NOMO-1 (cell line): ENCODE measurements around the gene PRKCQ.

Experiments
- DNase-seq, 2 experiments: peaks; one replicate each; lab custom pipeline; 2025; ENCODE audit not compliant: unreplicated experiment in 2 of 2; lab: John Stamatoyannopoulos, UW

PRKCQ gene

DNA sequence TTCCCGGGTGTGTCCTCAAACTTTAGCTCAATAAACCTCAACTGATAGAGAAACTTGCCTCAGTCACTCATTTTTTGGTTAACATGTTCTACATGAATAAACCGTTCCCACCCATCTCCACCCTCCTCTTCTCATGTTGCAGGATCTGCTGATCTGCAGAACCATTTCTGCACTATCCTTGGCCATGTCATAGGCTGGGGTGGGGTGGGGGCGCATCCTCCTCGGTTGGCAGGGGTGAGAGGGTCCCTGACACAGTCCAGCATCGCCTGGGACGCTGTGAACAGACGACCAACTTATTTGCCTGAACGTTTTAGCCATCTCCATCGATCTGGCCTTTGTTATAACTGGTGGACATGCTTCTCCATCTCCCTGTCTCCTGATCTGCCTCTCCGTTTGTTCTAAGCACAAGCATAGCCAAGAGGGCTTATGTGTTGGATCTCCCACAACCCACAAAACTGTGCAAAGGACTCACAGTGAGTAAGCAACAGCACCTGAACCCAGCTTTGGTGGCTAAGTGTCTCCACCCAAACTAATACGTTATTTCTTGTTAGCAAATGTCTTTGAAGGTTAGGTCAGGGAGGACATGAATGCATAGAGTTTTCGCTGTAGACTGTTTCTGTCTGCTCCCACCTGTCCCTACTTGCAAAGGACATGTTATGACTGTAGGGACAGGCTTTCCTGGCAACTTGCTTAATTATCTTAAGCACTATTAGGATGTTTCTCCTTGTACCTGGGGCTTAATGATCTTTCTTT, 51.7 kb downstream of the PRKCQ start:
- no peak for DNase-seq

DNA sequence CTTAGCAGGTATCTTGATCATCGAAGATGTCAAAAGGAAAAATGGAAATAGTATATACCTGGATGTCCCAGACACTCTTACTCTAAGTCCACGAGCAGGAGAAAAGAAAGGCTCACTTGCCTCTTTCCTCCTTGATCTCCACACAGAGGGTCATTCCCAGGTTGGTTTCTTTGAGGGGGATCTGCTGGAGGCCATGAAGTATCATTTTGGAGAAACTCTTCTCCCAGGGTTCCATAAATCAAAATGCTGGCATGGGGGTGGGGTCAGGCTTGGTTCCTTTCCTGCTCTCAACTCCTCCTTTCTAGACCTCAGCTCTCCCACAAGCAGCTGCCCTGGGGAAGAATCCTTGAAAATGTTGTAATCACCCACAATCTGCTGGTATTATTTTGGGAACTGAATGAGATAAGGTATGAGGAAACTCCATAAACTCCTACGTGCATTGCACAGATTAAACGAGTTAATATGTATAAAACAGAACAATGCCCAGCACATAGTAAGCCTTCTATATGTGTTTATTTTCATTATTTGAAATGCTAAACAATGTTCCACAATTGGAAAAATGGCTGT, 54.4 kb downstream of the PRKCQ start:
- no peak for DNase-seq

DNA sequence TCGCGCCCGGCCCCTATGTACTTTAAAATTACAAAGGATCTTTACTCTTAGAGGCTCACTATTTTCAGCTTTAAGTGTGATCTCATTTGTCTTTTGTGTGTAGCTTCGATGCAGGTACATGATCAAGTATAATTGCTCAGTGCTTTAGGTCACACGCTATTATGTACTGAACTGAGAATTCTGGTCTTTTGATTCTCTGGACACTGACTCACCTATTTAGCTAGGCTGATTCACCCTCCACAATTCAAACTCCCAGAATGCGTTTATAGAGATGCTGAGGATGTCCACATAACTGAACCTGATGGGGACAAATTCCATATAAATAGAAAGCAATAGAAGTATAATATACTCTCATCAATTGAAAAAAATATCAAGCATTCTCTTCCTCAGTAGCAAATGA, 57.8 kb downstream of the PRKCQ start:
- no peak for DNase-seq

DNA sequence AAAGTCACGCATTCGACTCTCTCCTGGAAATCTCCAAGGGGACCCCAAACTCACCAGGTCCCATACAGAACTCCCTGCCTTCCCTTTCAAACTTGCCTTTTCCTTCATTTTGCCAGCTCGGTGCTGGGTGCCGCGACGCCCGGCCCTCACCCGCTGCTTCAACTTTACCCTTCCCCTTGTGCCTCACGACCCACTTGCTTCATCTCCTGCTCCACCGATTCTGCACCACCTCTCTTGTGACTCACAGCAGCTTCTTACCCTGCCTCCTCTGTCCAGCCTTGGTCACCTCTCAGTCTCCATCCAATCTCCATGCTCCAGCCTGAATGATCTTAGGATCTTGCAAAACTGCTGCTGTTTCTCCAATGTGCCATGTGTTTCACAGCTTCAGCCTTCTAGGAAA, 59.9 kb downstream of the PRKCQ start:
- no peak for DNase-seq

DNA sequence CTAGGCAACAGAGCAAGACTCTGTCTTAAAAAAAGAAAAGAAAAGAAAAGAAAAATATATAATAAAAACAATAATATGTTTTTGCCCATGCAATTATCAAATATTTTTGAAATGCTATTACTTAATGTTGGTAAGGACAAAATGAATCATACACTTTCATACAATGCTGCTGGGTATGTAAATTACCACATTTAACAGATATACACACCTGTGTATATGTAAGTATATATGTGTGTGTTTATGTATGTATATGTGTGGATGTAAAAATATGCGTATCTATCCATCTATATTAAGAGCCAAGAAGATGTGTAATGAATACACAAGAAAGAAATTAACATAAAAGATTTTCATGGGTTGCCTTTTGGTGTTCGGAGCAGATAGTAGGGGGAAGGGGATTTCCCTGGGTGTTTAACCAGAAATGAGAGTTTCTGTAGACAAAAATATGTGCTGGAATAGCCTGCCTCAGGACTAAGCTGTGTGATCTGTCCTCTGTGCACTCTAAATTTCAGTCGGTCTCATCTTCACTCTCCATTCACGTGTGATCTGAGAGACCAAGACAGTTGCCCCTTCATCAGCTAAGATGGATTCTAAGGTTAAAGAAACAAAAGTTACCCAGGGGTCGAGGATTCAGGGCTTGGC, 61.2 kb downstream of the PRKCQ start:
- DNase-seq = no peak

DNA sequence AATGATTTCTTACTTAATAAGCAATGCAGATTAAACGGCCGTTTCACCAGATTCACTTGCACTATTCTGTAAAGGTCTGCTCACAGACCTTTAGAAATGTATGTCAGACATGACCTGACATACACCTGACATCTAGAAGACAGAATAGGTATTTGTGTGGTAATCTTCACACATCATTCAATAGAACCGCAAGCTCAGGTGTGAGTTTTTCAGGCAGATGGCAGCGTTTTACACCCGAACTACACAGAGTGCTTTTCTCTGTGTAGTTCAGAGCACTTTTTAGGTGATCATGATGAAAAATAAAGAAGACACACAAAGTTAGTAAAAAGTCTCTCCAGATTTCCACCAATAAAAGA, 63.2 kb downstream of the PRKCQ start:
- no peak for DNase-seq

DNA sequence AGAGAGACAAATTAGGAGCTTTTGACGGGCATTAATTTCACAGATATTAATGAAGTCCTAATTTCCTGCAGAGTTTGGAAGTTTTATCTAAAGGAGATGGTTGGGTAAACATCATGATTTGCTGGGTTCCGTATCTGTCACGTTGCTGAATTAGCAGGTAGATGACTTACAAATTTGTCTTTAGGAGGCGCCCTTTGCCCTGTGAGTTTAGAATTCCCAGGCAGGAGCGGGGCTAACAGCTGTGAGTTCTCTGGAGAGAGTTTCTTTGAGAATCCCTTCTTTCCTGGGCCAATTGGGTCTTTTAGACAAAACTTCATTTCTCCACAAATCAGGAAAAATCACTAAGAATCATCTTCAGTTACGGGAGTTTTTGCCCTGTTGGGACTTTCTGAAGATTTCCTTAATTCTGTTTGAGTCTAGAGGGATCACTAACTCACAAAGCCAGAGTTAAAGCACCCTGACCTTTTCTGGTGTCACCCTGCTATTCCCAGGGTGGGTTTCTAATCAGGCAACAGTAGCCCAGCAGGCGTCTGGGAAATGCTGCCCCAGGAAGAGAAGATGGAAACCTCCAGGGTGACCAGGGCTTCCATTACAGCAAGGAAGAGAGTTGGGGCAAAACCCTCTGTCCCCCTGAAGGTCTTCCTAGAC, 63.7 kb downstream of the PRKCQ start:
- no peak for DNase-seq

DNA sequence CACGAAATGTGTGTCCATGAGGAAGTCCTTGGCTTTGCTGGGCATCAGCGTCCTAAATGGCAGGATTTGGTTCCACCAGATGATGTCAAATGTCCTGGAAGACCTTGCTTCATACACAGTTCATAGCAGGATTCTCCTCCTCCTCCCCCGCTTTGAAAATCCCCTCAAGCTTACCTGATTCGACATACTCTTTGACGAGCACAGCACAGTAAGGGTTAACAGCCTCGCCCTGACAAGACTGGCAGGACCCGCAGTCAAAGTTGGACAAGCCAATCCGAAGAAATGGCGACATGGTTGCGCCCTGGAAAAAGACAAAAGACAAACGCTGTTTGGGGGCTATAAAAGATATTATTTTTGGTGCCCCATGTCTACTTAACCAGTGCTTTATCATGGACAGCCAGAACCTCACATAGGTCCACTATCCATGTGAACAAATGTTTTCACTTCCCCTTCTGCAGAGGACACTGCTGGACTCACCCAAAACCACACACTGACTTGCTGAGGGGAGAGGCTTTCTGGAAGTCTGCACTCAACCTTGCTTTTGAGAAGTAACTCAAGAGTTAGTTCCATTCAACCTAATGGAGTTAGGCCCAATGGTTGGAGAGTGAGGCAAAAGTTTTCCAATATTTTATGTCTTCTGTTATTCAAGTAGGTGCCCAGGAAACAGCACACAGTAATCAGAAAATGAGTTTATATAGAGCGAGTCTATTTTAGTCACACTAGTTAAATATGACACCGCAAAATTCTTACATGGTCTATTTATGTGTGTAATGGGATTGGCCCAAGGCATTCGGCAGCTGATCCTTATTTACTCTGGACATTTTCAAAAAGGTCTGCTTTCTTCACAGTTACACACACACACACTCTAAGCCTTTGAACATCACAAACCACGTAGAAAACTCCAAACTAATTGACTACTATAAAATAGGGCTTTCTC, 65.0 kb downstream of the PRKCQ start:
- DNase-seq = peak; percentile 2 to 22

DNA sequence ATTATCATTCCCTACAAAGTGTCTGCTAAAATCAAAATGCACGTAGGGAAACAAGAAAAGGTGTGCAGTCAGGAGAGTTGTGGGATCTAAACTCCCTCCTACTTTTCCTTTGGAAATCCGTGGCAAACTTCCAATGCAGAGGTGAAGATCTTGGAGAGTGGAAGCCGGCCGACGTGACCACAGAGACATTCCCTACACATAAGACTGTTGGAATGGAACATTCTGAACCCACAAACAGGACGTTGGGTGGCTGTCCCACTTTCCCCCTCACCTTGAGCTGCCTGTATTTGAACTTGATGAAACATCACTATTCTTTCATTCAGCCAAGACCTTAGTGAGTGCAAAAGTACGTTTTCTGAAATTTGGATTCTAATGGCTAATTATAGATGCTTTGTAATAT, 65.9 kb downstream of the PRKCQ start:
- no peak for DNase-seq

DNA sequence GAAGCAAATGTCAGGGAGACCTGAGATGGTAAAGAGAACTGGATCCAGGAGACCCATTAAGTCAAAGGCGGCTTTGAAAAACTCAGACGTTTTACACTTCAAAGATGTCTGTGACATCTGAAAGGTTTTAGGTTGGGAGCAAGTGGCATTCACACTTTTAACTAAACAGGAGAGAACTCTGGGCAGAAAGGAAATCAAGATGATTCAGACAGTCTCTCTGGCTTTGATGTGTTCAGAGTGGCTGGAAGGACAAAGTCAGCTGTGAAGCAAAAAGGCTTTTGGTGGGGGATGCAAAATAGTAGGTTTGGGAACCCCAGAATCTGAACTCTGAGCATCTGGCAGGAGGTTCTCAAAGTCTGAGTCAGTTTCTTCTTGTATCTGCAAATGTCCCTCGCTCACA, 66.6 kb downstream of the PRKCQ start:
- no peak for DNase-seq

DNA sequence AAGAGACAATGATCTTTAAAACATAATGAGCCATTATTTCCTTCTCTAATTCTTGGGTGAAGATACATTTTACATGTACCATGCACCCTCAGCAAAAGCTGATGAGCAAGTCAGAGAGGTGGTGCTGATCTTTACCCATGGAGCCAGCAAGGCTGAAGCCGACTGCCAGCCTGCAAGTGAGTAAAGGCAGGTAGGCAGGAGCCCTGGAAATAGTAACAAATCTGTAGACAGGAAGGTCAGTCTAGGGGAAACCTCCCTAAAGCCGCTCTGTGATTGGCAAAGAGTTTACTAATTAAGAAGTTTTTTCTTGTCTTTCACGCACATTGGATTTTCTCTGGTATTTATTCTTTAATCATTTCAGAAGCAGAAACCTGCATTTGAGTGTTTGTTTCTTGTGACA, 67.9 kb downstream of the PRKCQ start:
- DNase-seq = no peak

DNA sequence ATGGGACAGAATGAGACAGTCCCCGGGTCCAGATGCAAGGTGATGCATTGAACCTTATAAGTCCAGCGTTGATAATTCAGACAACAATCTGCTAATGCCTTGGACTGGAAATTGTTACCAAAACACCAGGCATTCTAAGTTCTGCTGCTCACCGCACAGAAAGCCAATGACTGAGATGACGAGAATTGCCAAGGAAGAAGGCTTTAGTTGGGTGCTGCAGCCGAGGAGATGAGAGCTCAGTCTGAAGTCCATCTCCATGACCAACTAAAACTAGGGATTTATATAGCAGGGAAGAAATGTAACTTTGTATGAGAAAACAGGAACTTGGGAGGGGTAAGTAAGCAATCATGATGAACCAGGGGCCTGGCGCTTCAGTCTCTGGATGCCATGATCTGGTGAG, 68.7 kb downstream of the PRKCQ start:
- no peak for DNase-seq

DNA sequence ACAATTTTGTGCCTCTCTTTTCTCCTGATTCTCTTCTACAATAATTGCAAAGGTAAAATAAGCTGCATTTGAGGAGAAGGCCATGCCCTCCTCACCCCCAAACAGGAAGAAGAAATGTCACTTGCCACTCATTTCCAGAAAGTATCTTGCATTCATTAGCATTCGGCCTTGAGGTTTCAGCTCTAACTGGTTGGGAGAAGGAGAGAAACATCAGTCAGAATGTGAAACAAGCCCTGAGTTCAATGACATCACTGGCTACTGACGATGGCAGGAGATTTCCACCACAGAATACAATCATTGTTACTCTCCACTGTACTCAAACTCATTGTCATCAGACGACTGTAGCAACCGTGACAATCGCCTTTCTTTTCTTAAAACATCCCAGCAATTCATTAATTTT, 72.8 kb downstream of the PRKCQ start:
- DNase-seq = no peak

DNA sequence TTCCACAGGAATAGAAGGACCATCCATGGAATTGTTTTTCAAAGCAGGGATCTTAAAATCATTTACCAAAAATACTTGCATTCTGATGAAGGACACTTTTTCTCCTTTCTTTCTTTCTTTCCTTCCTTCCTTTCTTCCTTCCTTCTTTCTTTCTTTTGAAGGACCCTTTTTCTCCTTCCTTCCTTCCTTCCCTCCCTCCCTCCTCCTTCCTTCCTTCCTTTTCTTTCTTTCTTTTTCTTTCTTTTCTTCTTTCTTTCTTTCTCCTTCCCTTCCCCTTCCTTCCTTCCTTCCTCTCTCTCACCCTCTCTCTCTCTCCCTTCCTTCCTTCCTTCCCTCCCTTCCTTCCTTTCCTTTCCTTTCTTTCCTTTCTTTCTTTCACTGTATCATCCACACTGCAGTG, 74.8 kb downstream of the PRKCQ start:
- no peak for DNase-seq

DNA sequence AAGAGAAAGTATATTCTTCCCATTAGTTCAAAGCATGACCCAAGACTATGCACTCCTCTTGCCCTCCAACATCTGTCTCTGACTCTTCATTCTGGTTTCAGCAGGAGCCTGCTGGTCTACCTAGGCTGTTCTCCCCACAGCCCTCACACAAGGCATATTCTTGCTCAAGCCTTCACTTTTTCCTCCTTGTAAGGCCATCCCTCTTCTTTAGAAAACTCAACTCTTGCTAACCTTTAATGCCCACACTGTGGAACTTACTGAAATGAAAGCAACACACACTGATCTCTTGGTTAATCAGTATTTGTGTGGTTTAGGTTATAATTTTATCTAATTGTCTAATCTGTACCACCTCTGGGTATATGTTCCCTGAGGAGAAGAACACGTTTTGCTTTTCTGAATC, 75.8 kb downstream of the PRKCQ start:
- DNase-seq = no peak

DNA sequence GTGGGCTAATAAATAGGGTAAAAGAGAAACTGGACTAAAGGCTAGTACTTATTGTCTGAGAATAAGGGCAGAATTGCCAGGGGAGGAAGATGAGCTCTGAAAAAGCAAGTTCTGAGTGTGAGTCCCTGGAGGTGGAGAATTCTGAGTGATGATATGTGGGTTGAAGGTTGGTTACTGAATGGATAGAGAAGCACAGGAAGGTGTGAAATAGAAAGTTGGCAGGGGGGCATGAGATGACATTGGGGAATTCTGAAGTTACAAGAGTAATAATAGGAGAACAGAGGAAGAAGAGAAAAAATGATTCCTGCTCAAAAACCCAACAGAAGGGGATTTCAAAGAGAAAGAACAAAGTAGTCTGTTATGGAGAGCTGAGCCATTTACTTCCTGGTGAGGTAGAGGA, 76.9 kb downstream of the PRKCQ start:
- DNase-seq = no peak

DNA sequence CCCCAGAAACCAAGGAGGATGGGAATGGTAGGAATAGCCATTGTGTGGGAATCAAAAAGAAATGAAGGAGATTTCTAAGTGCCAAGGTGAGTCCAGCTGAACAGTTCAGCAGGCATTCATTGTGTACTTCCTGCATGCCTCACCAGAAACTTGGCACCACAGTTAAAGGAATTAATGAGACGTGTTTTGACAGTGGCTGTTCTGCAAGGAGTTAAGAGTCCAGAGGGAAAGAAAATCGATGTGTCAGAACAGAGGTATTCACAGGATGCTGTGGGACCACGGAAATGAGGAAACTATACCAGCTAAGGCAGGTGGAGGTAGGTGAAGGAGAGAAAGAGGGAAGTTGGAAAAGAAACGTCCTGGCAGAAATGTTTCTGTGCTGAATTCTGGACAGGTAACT, 78.1 kb downstream of the PRKCQ start:
- no peak for DNase-seq

DNA sequence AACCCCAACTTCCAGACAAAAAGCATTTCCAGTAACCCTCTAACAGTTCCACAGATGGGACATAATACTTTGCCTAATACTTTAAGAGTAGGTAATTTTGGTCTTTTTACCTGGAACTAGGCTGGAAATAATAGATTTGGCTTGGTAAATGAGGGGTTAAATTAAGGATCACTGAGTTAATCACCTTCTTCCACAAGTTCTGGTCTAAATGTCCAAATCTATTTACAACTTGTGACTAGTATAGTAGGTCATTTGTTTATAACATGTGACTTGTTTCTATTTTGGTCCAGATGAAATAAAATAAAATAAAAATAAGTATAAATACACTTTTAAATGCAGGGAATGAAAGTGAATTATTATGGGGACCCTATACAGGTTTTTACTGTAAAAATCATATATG, 80.1 kb downstream of the PRKCQ start:
- DNase-seq = no peak

DNA sequence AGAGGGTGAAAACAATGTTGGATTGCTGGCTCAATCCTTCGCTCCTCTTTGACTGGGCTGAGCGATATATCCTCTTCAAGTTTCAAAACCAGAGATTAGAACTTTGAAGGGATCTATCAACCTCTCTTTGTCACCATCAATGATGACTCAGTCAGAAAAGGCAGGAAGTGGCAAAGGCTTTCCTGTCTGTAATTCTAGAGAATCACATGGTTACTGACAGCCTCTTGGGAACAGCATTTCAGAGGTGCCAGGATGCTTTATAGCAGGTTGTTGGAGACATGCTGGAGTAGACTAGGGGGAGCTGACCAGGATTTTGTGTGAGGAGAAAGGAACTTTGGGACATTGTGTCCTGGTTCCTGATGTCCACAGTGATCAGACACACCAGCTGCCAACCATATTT, 81.3 kb downstream of the PRKCQ start:
- DNase-seq = peak; percentile 3 to 36

DNA sequence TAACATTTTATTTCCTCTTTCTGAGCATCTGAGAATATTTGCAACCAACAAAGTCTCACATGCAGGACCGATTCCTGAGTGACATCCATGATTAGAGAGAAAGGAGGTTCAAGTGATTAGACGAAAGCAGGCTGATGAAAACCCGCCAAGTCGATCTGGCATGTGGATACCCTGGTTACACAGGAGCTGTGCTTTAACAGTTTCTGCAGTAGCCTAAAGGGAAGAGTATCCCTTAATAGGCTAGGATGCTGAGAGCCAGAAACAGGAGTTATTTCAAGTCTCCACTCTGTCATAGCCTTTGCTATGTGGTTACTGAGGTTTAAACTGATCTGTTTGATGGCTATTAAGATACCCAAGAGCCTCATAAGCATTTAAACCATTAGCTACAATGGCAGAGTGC, 82.5 kb downstream of the PRKCQ start:
- no peak for DNase-seq
